ENCODE measurements around the gene AQP6.

Gene AQP6

GRCh38 chr12:49942921-49943624, 29.7 kb upstream of the AQP6 start:
- DNase-seq (ENCODE audit: low read depth): no peak

- DNase-seq (ENCODE audit: low read depth): no peak
Observed at GRCh38 chr12:49943625-49943960, 29.2 kb upstream of the AQP6 start.

- no peak for DNase-seq (ENCODE audit: low read depth)
Observed at GRCh38 chr12:49944046-49944445, 28.7 kb upstream of the AQP6 start.

GRCh38 chr12:49944718-49945117, 28.0 kb upstream of the AQP6 start:
- DNase-seq (ENCODE audit: low read depth): no peak

- DNase-seq (ENCODE audit: low read depth): no peak
Observed at GRCh38 chr12:49945394-49946080, 27.2 kb upstream of the AQP6 start.

GRCh38 chr12:49946086-49946485, 26.7 kb upstream of the AQP6 start:
- DNase-seq (ENCODE audit: low read depth): no peak

- no peak for DNase-seq (ENCODE audit: low read depth)
Observed at GRCh38 chr12:49946497-49946896, 26.2 kb upstream of the AQP6 start.

- DNase-seq (ENCODE audit: low read depth): no peak
Observed at GRCh38 chr12:49947593-49948226, 25.0 kb upstream of the AQP6 start.

GRCh38 chr12:49948866-49949845, 23.6 kb upstream of the AQP6 start:
- no peak for DNase-seq (ENCODE audit: low read depth)

- no peak for DNase-seq (ENCODE audit: low read depth)
Observed at GRCh38 chr12:49949866-49950265, 22.9 kb upstream of the AQP6 start.

- no peak for DNase-seq (ENCODE audit: low read depth)
Observed at GRCh38 chr12:49950273-49951251, 22.2 kb upstream of the AQP6 start, which contains the start of gene AQP2. TSS of gene AQP2 (plus strand) at chr12:49950737. CDS start at chr12:49950831, 94 bp downstream.

GRCh38 chr12:49951411-49952240, 21.1 kb upstream of the AQP6 start:
- no peak for DNase-seq (ENCODE audit: low read depth)

- DNase-seq (ENCODE audit: low read depth): no peak
Observed at GRCh38 chr12:49952391-49953055, 20.2 kb upstream of the AQP6 start.

GRCh38 chr12:49953151-49953550, 19.6 kb upstream of the AQP6 start:
- DNase-seq (ENCODE audit: low read depth): no peak

- DNase-seq (ENCODE audit: low read depth): no peak
Observed at GRCh38 chr12:49953961-49954846, 18.5 kb upstream of the AQP6 start.

- DNase-seq (ENCODE audit: low read depth): no peak
Observed at GRCh38 chr12:49954863-49955830, 17.6 kb upstream of the AQP6 start.

All from HS-27A (cell line).